ENCODE measurements around the gene MRM3. TPM values are rescaled to one million over a fixed set of nuclear protein-coding genes. Genes with fewer than 3 reads are reported as not detected.
"Not testable (repeated sequence)": the region's sequence is repeated elsewhere in the genome, so short reads cannot be mapped to it uniquely, and the experiment has no call there.

Gene MRM3
- total RNA-seq, 3 donors from 2014 or later = 16.5 to 18.4 (median 16.7) TPM

DNA sequence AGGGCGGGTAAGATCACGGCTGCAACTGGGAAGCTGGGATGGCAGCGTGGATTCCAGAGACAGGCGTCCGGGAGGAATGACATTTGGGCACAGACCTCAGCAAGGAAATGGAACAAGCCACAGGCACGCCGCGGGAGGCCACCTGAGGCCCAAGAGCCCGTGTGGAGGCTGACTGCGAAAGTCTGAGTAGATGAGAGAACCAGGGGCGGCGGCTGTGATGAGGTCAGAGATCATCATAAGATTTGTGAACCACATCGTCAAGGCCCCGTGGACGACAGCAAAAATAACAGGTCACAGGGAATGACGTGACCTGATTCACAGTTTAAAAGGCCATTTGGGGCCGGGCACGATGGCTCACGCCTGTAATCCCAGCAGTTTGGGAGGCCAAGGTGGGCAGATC is 48.2 kb downstream of the MRM3 start:
- no peaks in the 10 kb centered on the region for H3K27me3 ChIP-seq
- intact Hi-C loops (cut with DNase I; ENCODE audit: low total_unique reads) = no loop called here
- no peaks in the 10 kb centered on the region for H3K36me3 ChIP-seq
- TF ChIP-seq POLR2AphosphoS5 (IDR thresholded peaks at IDR 0.05) (no peak), POLR2A (IDR thresholded peaks at IDR 0.05) (no peak)
- TF ChIP-seq, protein P1, sequence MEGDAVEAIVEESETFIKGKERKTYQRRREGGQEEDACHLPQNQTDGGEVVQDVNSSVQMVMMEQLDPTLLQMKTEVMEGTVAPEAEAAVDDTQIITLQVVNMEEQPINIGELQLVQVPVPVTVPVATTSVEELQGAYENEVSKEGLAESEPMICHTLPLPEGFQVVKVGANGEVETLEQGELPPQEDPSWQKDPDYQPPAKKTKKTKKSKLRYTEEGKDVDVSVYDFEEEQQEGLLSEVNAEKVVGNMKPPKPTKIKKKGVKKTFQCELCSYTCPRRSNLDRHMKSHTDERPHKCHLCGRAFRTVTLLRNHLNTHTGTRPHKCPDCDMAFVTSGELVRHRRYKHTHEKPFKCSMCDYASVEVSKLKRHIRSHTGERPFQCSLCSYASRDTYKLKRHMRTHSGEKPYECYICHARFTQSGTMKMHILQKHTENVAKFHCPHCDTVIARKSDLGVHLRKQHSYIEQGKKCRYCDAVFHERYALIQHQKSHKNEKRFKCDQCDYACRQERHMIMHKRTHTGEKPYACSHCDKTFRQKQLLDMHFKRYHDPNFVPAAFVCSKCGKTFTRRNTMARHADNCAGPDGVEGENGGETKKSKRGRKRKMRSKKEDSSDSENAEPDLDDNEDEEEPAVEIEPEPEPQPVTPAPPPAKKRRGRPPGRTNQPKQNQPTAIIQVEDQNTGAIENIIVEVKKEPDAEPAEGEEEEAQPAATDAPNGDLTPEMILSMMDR (IDR thresholded peaks at IDR 0.05) = no peak
- no peak overlapping the region for H3K27ac ChIP-seq
- H3K4me3 ChIP-seq = no peak overlapping the region
- DNase-seq (ENCODE audit: low spot score in 2 of 2) = no peak
- no peaks in the 10 kb centered on the region for H3K9me3 ChIP-seq
- H3K4me1 ChIP-seq = no peaks in the 10 kb centered on the region

GRCh38 chr17:830950-831349 is 48.8 kb downstream of the MRM3 start:
- intact Hi-C loops (cut with DNase I; ENCODE audit: low total_unique reads) = no loop called here
- no peak for DNase-seq (ENCODE audit: low spot score in 2 of 2)
- TF ChIP-seq POLR2AphosphoS5 (IDR thresholded peaks at IDR 0.05) (no peak), POLR2A (IDR thresholded peaks at IDR 0.05) (no peak)
- TF ChIP-seq, protein P1 (IDR thresholded peaks at IDR 0.05) = no peak

DNA sequence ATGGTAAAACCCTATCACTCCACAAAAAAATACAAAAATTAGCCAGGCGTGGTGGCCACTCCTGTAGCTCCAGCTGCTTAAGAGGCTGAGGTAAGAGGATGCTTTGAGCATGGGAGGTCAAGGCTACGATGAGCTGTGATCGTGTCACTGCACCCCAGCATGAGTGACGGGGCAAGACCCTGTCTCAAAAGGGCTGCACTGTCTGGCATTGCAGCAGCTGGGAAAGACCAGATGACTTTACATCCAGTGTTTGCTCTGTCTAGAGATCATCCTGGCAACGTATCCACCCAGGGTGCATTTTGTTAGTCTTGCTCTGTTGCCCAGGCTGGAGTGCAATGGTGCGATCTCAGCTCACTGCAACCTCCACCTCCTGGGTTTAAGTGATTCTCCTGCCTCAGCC is 52.0 kb downstream of the MRM3 start:
- no peak overlapping the region for H3K27ac ChIP-seq
- intact Hi-C loops (cut with DNase I; ENCODE audit: low total_unique reads) = no loop called here
- H3K9me3 ChIP-seq = no peaks in the 10 kb centered on the region
- H3K27me3 ChIP-seq = no peaks in the 10 kb centered on the region
- TF ChIP-seq, protein P1 (IDR thresholded peaks at IDR 0.05) = no peak
- TF ChIP-seq POLR2AphosphoS5 (IDR thresholded peaks at IDR 0.05) (no peak), POLR2A (IDR thresholded peaks at IDR 0.05) (no peak)
- no peak for DNase-seq (ENCODE audit: low spot score in 2 of 2)
- no peaks in the 10 kb centered on the region for H3K36me3 ChIP-seq
- H3K4me3 ChIP-seq = no peak overlapping the region
- no peaks in the 10 kb centered on the region for H3K4me1 ChIP-seq

More at GRCh38 chr17:830950-831349, 48.8 kb downstream of the MRM3 start:
- Histone ChIP-seq H3K27ac (no peak overlapping the region), H3K36me3 (no peaks in the 10 kb centered on the region), H3K4me1 (no peaks in the 10 kb centered on the region), H3K27me3 (no peaks in the 10 kb centered on the region), H3K9me3 (no peaks in the 10 kb centered on the region), H3K4me3 (no peak overlapping the region)

DNA sequence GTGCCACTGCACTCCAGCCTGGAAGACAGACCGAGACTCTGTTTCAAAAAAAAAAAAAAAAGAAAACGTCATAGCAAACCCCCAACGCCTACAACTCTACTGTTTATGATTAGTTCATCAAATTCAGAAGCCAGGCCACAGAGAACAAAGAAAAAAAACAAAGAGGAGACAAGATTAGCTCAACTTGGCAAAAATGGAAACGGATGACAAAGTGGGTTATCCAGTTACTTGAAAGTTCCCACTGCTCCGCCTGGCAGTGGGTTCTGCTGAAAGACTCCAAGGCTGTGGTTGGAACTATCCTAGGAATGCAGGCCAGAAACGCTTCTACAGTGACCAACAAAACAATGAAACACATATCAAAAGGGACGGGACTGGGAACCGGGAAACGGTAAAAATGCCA is 53.1 kb downstream of the MRM3 start:
- Histone ChIP-seq H3K4me3 (no peak overlapping the region), H3K9me3 (no peaks in the 10 kb centered on the region), H3K36me3 (no peaks in the 10 kb centered on the region), H3K27ac (peak overlapping the region in 1 of 2 donors; percentile 64), H3K27me3 (no peaks in the 10 kb centered on the region), H3K4me1 (no peaks in the 10 kb centered on the region)
- peak in 1 of 2 donors; percentile 84 for DNase-seq (ENCODE audit: low spot score in 2 of 2)
- intact Hi-C loops (cut with DNase I; ENCODE audit: low total_unique reads) = no loop called here
- TF ChIP-seq POLR2AphosphoS5 (IDR thresholded peaks at IDR 0.05) (peak in 2 of 3 donors; percentile 57 to 69), POLR2A (IDR thresholded peaks at IDR 0.05) (no peak)
- TF ChIP-seq, protein P1 (IDR thresholded peaks at IDR 0.05) = no peak

- Histone ChIP-seq H3K27ac (peak overlapping the region; percentile 74 to 82), H3K4me3 (peak overlapping the region in 1 of 3 donors; percentile 19)
- H3K36me3 ChIP-seq; H3K27me3 ChIP-seq; DNase-seq (ENCODE audit: low spot score in 2 of 2); intact Hi-C loops (cut with DNase I; ENCODE audit: low total_unique reads); H3K4me1 ChIP-seq; H3K9me3 ChIP-seq: not testable (repeated sequence)
Observed at GRCh38 chr17:835721-836120, 53.6 kb downstream of the MRM3 start.

GRCh38 chr17:836151-836550 is 54.0 kb downstream of the MRM3 start:
- no peaks in the 10 kb centered on the region for H3K36me3 ChIP-seq
- TF ChIP-seq, protein P1 (IDR thresholded peaks at IDR 0.05) = no peak
- TF ChIP-seq POLR2A (IDR thresholded peaks at IDR 0.05) (no peak), POLR2AphosphoS5 (IDR thresholded peaks at IDR 0.05) (no peak)
- no peaks in the 10 kb centered on the region for H3K4me1 ChIP-seq
- H3K27ac ChIP-seq = peak overlapping the region; percentile 74 to 82
- H3K27me3 ChIP-seq = no peaks in the 10 kb centered on the region
- intact Hi-C loops (cut with DNase I; ENCODE audit: low total_unique reads) = no loop called here
- H3K4me3 ChIP-seq = peak overlapping the region in 1 of 3 donors; percentile 19
- H3K9me3 ChIP-seq = no peaks in the 10 kb centered on the region
- peak in 1 of 2 donors; percentile 34 for DNase-seq (ENCODE audit: low spot score in 2 of 2)
